ENCODE results near the gene SRMS. TPM values are rescaled to one million over a fixed set of nuclear protein-coding genes. Genes with fewer than 3 reads are reported as not detected.
A peak's percentile ranks its signal among the peaks of the same experiment; 100 is the strongest.

The SRMS gene
- total RNA-seq, 1 donor from 2014 or later: not detected

DNA sequence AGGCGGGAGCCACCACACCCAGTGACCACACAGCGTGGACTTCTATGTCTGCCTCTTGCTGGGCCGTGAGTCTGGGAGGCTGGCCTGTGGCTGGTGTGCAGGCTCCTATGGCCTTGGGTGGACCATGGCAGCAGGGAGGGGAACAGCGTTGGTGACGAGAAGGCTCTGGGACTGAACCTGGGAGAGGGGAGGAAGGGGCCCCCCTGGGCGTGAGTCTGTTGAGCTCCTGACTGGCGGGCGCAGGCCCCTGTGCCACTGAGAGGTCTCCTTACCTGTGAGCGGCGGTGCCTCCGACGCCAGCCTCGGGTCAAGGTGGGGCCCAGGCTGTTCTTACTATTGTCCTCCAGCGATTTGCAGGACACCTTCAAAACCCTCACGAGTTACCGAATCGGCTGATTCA, 39.2 kb upstream of the SRMS start:
- Mint-ChIP-seq H3K36me3 (ENCODE audit: low read depth) (peaks cover 22% of the 10 kb centered on the region), H3K27ac (no peak overlapping the region), H3K9me3 (no peaks in the 10 kb centered on the region), H3K27me3 (peaks cover 3% of the 10 kb centered on the region), H3K4me3 (no peak overlapping the region), H3K4me1 (peaks cover 4% of the 10 kb centered on the region)
- intact Hi-C loops (cut with micrococcal nuclease): no loop called here
- no peak for DNase-seq

DNA sequence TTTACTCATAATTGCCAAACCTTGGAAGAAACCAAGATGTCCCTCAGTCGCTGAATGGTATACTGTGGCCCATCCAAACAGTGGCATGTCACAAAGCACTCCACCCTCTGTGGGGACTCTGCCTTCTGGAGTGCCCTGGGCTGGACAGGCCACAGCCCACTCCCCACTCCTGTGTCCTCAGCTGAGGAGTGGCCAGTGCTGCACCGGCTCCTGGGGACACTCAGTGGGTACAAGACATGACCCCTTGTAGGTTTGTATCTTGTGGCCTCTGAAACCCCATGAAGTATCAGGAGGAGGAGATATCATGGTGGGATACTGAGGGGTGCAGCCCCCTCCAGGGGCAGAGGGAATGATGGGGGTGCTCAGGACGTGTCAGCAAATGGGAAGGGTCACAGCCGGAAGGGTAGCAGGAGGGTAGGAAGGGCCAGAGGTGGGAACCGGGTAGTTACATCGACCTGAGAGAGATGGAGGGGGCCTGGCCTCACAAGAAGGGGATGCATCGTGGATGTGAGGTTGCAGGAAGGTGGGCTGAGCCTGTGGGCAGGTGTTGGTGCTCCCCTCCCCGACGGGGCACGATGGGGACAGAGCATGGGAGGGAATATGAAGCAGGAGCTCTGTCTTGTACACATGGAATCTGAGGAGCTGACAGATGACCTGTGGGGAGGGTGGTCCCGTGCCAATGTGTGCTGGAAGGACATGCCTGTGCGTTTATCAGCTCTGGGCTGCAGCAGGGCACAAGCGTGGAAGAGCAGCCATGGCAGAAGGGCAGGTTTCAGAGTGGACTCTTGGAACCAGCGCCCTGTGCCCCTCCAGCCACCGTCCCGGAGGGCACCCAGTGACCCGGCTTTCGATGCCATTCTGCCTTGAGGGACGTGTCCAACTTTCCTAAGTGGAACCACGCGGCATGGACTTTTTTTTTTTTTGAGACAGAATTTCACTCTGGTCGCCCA, 38.3 kb upstream of the SRMS start:
- Mint-ChIP-seq H3K36me3 (ENCODE audit: low read depth) (peaks cover 19% of the 10 kb centered on the region), H3K9me3 (no peaks in the 10 kb centered on the region), H3K4me3 (no peak overlapping the region), H3K4me1 (peaks cover 4% of the 10 kb centered on the region), H3K27me3 (peaks cover 3% of the 10 kb centered on the region), H3K27ac (no peak overlapping the region)
- DNase-seq: no peak
- intact Hi-C loops (cut with micrococcal nuclease): no loop called here

DNA sequence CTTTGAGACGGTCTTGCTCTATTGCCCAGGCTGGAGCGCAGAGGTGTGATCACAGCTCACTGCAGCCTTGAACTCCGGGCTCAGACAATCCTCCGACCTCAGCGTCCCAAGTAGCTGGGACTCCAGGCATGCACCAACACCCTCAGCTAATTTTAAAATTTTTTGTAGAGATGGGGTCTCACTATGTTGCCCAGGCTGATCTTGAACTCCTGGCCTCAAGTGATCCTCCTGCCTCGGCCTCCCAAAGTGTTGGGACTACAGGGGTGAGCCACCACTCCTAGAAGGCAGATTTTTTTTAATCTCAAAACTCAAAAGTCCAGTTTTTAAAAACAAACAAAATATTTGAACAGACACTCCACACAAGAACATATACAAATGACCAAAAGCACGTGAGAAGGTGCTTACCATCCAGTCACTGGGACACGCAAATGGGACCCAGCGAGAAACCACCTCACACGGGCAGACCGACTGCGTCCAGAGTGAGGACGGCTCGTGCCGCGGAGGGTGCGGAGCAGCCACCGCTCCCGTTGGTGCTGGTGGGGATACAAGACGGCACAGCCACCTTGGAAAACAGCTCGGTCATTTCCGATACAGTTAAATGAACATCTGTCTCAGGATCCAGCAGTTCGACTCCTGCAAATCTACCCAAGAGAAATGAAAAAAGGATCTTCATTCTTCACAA, 35.0 kb upstream of the SRMS start:
- intact Hi-C loops (cut with micrococcal nuclease): no loop called here
- no peak for DNase-seq
- Mint-ChIP-seq H3K9me3 (no peaks in the 10 kb centered on the region), H3K36me3 (ENCODE audit: low read depth) (no peaks in the 10 kb centered on the region), H3K4me3 (no peak overlapping the region), H3K27ac (no peak overlapping the region), H3K4me1 (no peaks in the 10 kb centered on the region), H3K27me3 (peaks cover 9% of the 10 kb centered on the region)

DNA sequence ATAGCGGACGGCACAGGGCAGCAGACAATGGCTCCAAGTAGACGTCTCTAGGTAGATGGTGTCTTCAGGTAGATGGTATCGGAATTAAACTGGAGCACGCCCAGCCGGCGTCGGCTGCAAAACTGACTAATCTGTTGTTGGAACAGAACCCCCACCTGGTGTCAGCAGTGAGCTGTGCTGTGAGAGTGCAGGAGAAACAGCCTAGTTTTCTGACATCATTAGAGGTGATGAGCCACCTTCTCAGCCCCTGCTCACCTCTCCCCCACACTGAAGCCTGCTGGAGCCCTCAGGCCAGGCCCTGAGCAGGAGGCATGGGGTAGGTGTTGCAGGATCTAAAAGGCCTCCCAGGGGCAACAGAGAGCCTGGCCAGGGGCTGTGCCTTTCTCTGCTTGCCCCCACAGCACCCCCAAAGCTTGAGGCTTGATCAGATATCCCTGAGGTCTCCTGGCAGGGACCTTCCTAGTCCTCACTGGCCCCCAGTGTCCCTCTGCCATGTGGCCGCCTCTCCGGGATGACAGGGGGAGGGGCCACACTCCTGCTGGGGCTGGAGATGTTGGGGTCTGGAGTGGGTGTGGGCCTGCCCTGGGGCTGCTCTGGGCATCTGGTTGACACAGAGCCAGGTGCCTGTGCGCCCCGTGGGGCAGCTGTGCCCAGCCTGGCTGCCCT, 33.4 kb upstream of the SRMS start:
- Mint-ChIP-seq H3K36me3 (ENCODE audit: low read depth) (no peaks in the 10 kb centered on the region), H3K27ac (no peak overlapping the region), H3K4me3 (no peak overlapping the region), H3K9me3 (no peaks in the 10 kb centered on the region), H3K27me3 (peaks cover 15% of the 10 kb centered on the region), H3K4me1 (no peaks in the 10 kb centered on the region)
- peak; percentile 91 for DNase-seq
- intact Hi-C loops (cut with micrococcal nuclease): no loop called here

DNA sequence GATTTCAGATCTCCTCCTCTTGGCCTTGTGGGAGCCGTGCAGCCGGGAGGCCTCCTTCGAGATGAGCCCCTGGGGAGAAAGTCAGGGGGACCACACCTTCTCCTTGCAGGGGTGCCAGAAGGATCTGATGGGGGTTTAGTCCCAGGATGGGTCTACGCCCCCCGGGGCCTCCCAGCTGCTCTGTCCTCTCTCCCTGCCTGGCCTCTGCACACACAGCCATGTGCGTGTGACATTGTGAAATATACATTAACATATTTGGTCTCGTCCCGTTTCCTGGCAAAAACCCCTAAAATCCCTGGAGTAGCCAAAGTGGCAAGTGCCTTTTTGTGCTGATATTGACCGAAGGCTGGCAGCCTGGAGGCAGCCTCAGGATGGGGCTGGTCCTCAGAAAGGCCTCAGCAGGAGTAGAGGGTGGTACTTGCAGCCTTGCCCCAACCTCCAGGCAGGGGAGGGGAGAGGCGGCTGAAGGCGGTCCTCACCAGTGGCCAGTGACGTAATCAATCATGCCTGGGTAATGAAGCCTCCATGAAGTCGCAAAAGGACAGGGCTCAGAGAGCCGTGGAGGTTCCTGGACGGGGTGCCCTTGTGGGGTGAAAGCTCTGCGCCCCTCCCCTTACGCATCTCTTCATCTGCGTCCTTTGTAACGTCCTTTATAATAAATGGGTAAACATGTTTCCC, 31.6 kb upstream of the SRMS start:
- no peak for DNase-seq
- no peaks in the 10 kb centered on the region for H3K4me1 Mint-ChIP-seq
- H3K4me3 Mint-ChIP-seq: no peak overlapping the region
- no peaks in the 10 kb centered on the region for H3K36me3 Mint-ChIP-seq (ENCODE audit: low read depth)
- H3K27ac Mint-ChIP-seq: no peak overlapping the region
- peaks cover 17% of the 10 kb centered on the region for H3K27me3 Mint-ChIP-seq
- no peaks in the 10 kb centered on the region for H3K9me3 Mint-ChIP-seq
- intact Hi-C loops (cut with micrococcal nuclease): no loop called here

DNA sequence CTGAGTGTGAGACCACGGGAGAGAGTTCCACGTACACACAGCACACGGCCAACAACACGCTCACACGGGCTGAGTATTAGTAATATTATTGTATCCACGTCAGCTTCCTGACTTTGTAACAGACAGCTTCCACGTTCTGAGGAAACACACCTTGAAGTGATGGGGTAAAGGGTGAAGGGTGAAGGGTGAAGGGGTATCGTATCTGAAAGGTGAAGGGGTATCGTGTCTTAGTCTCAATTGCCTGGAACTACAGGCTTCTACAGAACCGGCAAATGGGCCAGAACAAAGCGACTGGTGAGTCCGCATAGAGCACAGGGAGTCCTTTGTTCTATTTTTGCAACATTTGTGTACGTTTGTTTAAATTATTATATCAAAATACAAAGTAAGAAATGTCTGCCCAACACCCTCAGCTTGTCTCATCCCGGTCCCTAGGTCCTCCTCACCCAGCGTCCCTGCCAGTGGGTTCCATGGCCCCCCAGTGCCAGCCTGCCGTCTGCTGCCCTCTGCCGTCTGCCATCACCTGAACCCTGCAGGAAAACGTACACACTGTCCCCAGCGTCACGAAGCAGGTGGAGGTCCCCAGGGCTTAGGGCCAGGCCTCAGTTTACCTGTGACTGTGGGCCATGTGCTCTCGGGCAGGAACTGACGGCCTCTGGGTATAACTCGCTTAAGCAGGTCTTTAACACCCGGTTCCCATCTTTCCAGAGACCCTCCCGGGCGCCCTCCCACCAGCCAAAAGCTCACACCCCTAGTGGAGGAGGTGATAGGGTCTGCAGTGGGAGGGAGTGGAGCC, 30.9 kb upstream of the SRMS start:
- intact Hi-C loops (cut with micrococcal nuclease): no loop called here
- Mint-ChIP-seq H3K4me1 (no peaks in the 10 kb centered on the region), H3K27ac (no peak overlapping the region), H3K27me3 (peaks cover 14% of the 10 kb centered on the region), H3K9me3 (no peaks in the 10 kb centered on the region), H3K36me3 (ENCODE audit: low read depth) (no peaks in the 10 kb centered on the region), H3K4me3 (no peak overlapping the region)
- no peak for DNase-seq

DNA sequence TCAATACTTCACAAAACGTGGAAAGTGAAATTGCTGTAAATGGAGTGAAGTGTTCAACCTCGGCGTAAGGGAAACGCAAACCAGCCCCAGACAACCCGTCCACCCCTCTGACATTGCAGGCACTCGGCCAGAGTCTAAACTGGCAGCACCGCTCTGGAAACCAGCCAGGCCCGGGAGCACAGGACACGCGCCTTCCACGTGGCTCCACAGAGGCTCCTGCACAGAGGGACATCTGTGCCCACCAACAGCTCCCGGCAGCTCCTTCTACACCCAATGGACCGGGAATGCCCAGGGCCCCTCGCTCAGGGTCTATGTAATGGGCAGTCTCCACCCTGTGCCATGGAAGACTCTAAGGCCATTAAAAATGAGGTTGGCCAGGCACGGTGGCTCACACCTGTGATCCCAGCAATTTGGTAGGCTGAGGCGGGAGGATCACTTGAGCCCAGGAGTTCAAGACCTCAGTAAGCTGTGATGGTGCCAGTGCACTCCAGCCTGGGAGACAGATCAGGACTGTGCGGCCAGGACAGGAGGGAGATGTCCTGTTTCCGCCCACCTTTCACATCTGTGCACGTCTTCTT, 29.9 kb upstream of the SRMS start:
- intact Hi-C loops (cut with micrococcal nuclease): no loop called here
- no peaks in the 10 kb centered on the region for H3K9me3 Mint-ChIP-seq
- no peak for DNase-seq
- peaks cover 14% of the 10 kb centered on the region for H3K27me3 Mint-ChIP-seq
- H3K4me3 Mint-ChIP-seq: no peak overlapping the region
- H3K36me3 Mint-ChIP-seq (ENCODE audit: low read depth): no peaks in the 10 kb centered on the region
- no peak overlapping the region for H3K27ac Mint-ChIP-seq
- H3K4me1 Mint-ChIP-seq: no peaks in the 10 kb centered on the region

DNA sequence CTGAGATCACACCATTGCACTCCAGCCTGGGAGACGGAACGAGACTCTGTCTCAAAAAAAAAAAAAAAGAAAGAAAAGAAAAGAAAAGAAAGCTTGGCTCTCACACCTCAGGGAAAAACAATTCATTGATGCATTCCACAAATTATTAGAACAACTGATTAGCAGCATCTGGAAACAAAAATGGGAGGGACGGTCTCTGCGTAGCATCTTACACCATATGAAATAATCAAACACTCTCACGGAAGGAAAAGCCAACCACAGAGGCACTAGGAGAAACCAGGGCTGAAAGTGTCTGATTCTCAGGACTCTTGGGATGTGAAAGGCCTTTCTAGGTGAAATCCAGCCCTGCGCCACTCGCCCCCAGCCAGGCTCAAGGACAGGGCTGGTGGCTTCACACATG, 28.8 kb upstream of the SRMS start:
- intact Hi-C loops (cut with micrococcal nuclease): no loop called here
- Mint-ChIP-seq H3K4me3 (peak overlapping the region; percentile 6), H3K27me3 (peaks cover 14% of the 10 kb centered on the region), H3K9me3 (no peaks in the 10 kb centered on the region), H3K27ac (no peak overlapping the region), H3K36me3 (ENCODE audit: low read depth) (no peaks in the 10 kb centered on the region), H3K4me1 (no peaks in the 10 kb centered on the region)
- no peak for DNase-seq

DNA sequence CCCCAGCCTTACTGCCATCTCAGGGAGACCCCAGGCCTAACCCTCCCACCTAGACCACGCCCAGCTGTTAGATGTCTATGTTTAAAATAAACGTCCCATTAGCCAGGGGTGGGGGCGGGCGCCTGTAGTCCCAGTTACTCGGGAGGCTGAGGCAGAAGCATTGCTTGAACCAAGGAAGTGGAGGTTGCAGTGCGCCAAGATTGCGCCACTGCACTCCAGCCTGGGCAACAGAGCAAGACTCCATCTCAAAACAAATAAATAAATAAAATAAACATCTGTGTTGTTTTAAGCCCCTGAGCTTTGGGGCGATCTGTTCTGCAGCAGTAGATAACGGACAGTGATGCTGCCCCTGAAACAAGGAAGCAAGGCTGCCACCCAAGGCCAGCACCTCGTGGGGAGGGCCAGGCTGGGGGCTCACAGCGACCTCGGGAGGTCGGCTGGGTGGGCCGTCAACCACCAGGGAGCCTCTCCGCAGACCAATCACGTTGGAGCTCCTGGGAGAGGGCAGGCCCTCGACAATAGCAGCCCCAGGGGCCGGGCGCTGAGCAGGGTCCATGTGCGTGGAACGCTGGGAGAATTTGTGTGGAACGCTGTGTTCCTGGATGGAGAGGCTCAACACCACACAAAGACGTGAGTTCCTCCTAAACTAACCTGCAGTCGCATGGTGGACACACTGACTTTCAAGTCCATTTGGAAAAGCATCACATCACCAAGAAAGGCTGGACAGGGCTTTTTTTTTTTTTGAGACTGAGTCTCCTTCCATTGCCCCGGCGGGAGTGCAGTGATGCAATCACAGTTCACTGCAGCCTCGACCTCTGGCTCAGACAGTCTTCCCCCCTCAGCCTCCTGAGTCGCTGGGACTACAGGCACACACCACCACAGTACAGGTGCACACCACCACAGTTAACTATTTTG, 27.5 kb upstream of the SRMS start:
- no peak for DNase-seq
- H3K27me3 Mint-ChIP-seq: peaks cover 11% of the 10 kb centered on the region
- H3K4me1 Mint-ChIP-seq: no peaks in the 10 kb centered on the region
- no peaks in the 10 kb centered on the region for H3K9me3 Mint-ChIP-seq
- H3K27ac Mint-ChIP-seq: no peak overlapping the region
- peak overlapping the region; percentile 86 for H3K4me3 Mint-ChIP-seq
- intact Hi-C loops (cut with micrococcal nuclease): loop anchor here (5.0 kb wide), 1 partner anchor 52 kb away; the partner anchor contains the start of gene GMEB2
- no peaks in the 10 kb centered on the region for H3K36me3 Mint-ChIP-seq (ENCODE audit: low read depth)

DNA sequence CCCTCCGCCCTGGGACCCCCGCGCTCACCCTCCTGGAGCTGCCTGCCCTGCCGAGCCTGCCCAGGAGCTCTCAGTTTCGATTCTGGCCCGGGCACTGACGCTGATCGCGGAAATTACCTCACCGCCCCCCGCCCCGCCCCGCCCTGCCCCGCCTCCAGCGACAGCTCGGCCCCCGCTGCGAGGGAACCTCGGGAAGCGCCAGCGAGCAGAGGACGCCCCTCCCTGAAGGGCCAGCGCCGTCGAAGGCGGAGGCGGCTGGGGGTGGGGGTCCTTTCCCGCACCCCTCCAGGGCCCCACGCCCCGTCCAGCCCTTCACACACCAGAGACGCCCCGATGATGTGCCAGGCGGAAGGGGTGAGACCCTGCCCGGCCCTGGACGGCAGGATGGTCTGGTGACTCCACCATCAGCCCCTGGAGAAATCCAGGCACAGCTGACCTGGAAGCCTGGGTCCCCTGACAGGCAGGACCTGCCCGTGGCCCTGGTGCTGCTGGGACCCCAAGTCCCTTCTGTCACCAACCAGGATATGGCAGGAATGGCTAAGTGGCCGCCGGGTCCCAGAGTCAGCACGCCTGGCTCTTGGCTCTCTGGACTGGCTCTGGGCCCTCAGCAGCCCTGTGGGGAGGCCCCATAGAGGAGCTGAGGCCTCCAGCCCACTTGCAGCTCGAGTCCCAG, 26.7 kb upstream of the SRMS start, which contains the start of gene HELZ2:
Gene HELZ2, minus strand, starts transcription at position 84 of the 673 bp plus-strand sequence. CDS start 1,854 bp downstream, outside the sequence.
- H3K36me3 Mint-ChIP-seq (ENCODE audit: low read depth): peaks cover 4% of the 10 kb centered on the region

DNA sequence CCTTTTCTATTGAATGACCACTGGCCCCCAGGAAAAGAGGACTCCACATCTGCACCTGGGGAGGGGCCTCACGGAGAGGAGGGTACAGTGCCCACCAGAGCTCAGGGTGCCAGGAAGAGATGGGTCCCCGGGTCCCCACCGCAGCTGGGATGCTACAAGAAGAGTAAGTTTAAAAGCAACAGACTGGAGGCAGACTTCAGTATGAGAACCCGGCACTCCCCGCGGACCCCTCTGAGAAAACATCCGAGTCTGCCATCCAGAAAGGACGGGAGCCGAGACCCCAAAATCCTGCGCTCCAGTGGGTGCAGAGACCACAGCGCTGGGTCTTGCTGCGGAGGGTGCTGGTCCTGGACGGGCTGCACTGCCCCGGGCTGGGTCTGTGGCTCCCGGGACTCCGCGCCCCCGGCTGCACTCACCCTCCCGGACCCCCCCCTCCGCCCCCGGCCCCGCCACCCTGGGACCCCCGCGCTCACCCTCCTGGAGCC, 26.1 kb upstream of the SRMS start:
- Mint-ChIP-seq H3K9me3 (no peaks in the 10 kb centered on the region), H3K4me3 (peak overlapping the region; percentile 86), H3K27me3 (peaks cover 9% of the 10 kb centered on the region), H3K4me1 (peaks cover 8% of the 10 kb centered on the region), H3K27ac (peak overlapping the region; percentile 80), H3K36me3 (ENCODE audit: low read depth) (peaks cover 7% of the 10 kb centered on the region)
- intact Hi-C loops (cut with micrococcal nuclease): loop anchor here (5.0 kb wide), 1 partner anchor 54 kb away; the partner anchor contains the start of gene GMEB2
- peak; percentile 67 for DNase-seq

More for the DNA sequence above, 26.7 kb upstream of the SRMS start, which contains the start of gene HELZ2:
- peak within 1 kb of the TSS; percentile 86 for H3K4me3 Mint-ChIP-seq
- intact Hi-C loops (cut with micrococcal nuclease): loop anchor here (5.0 kb wide), 1 partner anchor 53 kb away; the partner anchor contains the start of gene GMEB2
- H3K4me1 Mint-ChIP-seq: peaks cover 4% of the 10 kb centered on the region
- H3K27ac Mint-ChIP-seq: peak within 1 kb of the TSS; percentile 80
- H3K27me3 Mint-ChIP-seq: peaks cover 10% of the 10 kb centered on the region
- DNase-seq: peak; percentile 91
- H3K9me3 Mint-ChIP-seq: no peaks in the 10 kb centered on the region

All from activated CD4-positive, alpha-beta T cell treated with anti-CD3 and anti-CD28 coated beads, Interleukin-2, amount 10 ng/mL, durations not matched to agents 24 days and 14 days (primary cell).